NCI-H187 (cell line): Measurements from ENCODE around the gene HDAC8.
A peak's percentile ranks its signal among the peaks of the same experiment; 100 is the strongest.

ENCODE experiments used
- DNase-seq, 2 experiments: peaks; one replicate each; lab custom pipeline; 2025; lab: John Stamatoyannopoulos, UW

HDAC8 gene

GRCh38 chrX:72316408-72317110 lies 256.1 kb downstream of the HDAC8 start:
- DNase-seq = no peak

- DNase-seq = no peak
Measured at GRCh38 chrX:72314881-72315280, 257.8 kb downstream of the HDAC8 start.

- no peak for DNase-seq
Measured at GRCh38 chrX:72313707-72314641, 258.7 kb downstream of the HDAC8 start.

GRCh38 chrX:72312311-72312940 lies 260.2 kb downstream of the HDAC8 start:
- DNase-seq = no peak

- DNase-seq = no peak
Measured at GRCh38 chrX:72309297-72310071, 263.2 kb downstream of the HDAC8 start.

GRCh38 chrX:72308566-72309296 lies 263.9 kb downstream of the HDAC8 start:
- peak; percentile 24 to 30 for DNase-seq

- DNase-seq = no peak
Measured at GRCh38 chrX:72308209-72308565, 264.5 kb downstream of the HDAC8 start.

- DNase-seq = no peak
Measured at GRCh38 chrX:72307646-72308051, 265.0 kb downstream of the HDAC8 start.

GRCh38 chrX:72306851-72307645 lies 265.6 kb downstream of the HDAC8 start:
- peak in 1 of 2 experiments; percentile 5 for DNase-seq

- DNase-seq = no peak
Measured at GRCh38 chrX:72306085-72306801, 266.4 kb downstream of the HDAC8 start.

- peak in 1 of 2 experiments; percentile 3 for DNase-seq
Measured at GRCh38 chrX:72305286-72306084, 267.2 kb downstream of the HDAC8 start, which contains the start of gene CITED1. Gene CITED1, minus strand, starts transcription at chrX:72305914. Its CDS starts 3,045 bp downstream, at chrX:72302869.

- DNase-seq = no peak
Measured at GRCh38 chrX:72304877-72305276, 267.8 kb downstream of the HDAC8 start.

- DNase-seq = no peak
Measured at GRCh38 chrX:72301781-72302180, 270.9 kb downstream of the HDAC8 start.

GRCh38 chrX:72299891-72300630 lies 272.6 kb downstream of the HDAC8 start:
- DNase-seq = no peak

- no peak for DNase-seq
Measured at GRCh38 chrX:72297953-72298730, 274.5 kb downstream of the HDAC8 start.

- DNase-seq = no peak
Measured at GRCh38 chrX:72296991-72297390, 275.7 kb downstream of the HDAC8 start.

- no peak for DNase-seq
Measured at GRCh38 chrX:72295745-72296144, 276.9 kb downstream of the HDAC8 start.
